GM18909 (cell line): ENCODE data around the gene CCL11.
"Not testable (repeated sequence)": the region's sequence is repeated elsewhere in the genome, so short reads cannot be mapped to it uniquely, and the experiment has no call there.

Experiments
- ATAC-seq: cut with Tn5 transposase; IDR thresholded peaks from one replicate; pipeline ENCODE4 v1.9.1; 2021; ENCODE audit warnings: mild to moderate bottlenecking; ENCODE audit not compliant: unreplicated experiment, poor library complexity

CCL11 gene

DNA sequence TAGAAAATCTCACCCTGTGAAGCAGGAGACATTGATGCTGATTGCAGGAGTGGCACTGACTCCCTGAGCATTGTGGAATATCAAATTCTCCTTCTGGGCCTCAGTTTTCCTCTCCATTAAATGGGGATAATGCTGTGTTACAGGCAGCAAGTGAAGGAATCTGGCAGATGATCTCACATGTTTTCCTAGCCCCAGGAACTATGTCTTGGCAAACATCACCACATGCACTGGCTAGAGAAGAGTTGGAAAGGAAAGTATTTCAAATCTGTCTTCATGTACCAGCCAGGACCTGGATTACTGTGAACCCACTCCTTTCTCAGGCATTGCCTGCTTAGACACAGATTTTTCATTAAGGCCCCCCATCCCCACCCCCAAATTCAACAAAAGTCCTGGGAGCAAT is 20.1 kb downstream of the CCL11 start:
- no peak for ATAC-seq

DNA sequence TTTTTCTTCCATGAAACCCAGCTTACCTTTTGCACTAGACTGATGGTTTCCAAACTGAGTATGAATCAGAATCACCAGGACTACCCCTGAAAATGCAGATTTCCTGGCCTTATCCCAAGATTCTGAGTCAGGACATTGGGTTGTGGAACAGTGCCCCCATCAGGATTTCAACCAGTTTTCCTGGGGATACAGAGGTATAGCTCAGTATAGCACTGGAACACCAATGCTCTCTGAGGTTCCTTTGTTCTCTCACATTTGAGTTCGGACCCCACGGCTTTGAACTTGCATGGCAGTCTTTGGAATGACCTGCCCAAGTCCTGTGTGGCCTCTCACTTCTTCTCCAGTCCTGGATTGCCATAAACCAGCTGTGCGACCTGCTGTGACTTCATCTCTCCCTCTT is 20.9 kb downstream of the CCL11 start:
- no peak for ATAC-seq

DNA sequence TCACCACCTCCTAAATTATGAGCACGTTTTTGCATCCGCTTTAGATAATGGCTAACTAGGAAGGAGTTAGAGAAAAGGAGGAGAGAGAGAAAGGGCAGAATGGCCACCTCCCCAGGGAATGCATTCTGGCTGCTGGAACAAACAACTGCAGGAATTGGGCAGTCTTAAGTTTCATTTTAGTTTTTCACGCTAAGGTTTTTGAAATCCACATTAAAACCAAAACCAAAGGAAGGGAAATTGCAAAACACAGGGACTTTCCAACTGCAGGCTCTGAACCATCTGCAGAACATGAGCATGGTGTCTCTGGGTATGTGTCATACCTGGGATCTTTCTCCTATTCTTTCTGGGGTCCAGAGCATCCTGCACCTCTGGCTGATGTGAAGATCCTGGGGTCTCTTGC is 21.6 kb downstream of the CCL11 start:
- ATAC-seq: no peak

DNA sequence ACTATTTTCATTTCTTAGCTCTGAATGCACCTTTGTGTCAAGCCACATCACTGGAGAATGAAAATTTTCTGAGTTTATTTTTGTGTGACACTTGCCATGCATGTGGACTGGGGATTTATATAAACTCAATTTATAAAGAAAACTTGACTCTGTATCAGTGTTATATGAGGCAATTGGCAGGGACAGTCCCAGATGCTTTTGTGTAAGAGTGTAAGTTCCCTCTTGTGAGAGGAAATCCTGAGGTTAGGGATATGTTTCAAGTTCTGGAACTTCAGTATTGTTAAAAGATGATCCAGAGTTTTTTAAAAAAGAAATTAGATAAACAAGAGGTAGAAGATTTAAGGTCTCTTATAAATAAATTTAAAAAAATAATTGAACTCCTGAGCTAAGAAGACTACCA is 22.8 kb downstream of the CCL11 start:
- ATAC-seq: no peak

DNA sequence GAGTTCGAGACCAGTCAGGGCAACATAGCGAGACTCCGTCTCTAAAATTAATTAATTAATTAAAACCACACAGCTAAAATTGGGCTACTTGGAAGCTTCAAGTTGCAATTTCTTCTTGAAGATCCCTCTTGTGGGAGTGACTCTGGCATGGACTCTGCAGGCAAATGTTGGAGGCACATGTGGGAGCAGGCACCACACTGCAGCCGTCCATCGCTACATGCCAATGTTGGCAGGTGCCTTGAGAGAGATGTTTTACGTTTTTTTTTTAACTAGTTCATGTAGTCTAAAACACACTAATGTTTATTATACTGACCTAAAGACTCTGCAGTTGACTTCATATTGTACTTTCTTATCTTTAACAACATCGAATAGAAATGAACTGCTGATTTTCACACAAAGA is 25.7 kb downstream of the CCL11 start:
- no peak for ATAC-seq

DNA sequence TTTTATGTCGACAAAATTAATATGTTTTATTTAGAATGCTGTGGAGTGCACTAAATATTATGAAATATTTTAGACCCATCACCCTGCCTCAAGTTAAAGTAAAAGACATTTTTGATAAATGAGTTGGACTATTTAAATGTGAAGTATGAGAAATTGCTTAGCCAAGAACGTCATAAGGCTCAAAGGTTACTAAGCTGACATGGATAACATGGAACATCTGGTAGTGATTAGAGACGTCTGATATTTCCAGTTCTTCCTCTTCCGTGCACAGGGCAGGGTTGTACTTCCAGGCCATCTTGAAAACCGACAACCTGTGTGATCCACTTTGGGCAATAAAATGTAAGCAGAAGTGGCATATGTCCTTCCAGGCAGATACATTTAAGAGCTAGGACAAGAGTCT is 26.5 kb downstream of the CCL11 start:
- no peak for ATAC-seq

DNA sequence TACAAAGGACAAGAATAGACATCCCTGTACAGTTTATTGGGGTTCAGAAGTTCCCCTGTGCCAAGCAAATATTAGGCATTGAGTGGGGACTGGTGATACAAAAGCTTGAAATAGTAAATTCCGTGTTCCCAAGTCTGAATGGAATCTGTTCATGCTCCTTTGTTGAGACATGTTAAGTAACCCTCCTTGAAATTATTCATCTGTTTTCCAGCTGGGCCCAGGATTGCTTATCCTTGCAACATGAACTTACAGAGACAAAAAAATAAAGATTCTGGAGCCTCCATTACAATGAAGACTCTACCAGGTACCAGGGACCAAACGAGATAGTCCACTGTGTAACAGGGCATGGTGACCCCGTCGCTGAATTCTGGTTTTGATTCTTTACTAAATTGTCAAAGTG is 27.6 kb downstream of the CCL11 start:
- ATAC-seq: no peak

DNA sequence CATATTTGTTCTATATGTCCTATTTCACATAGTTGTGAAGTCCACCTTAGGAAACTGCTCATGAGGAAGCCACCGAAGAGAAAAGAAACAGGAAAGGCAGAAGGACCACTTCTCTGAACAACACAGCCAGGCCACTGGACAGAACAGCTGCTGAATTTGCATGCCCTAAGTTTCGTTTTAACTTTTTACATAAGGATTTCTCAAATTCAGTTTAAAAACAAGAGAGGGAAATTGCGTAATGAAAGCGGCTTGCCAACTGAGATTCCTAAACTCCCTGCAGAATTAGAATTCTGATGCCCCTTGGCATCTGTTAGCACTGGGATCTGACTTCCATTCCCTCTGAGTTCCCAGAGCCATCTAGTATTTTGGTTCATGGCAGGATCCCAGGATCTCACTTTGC is 28.7 kb downstream of the CCL11 start:
- ATAC-seq: no peak

DNA sequence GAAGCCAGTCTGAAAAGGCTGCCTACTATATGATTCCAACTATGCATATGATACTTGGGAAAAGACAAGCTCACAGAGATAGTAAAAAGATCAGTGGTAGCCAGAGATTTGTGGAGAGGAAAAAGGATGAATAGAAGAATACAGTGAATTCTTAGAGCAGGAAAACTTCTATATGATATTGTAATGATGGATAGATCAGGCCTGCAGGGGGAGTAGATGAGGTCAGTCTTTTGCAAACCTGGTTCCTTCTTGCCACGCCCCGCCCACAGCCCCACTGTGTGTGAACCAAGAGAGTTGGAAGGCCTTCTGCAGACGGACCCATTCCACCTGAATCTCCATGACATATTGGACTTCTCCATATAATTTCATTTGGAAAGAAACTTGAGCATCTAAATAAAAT is 32.9 kb downstream of the CCL11 start:
- ATAC-seq: no peak

DNA sequence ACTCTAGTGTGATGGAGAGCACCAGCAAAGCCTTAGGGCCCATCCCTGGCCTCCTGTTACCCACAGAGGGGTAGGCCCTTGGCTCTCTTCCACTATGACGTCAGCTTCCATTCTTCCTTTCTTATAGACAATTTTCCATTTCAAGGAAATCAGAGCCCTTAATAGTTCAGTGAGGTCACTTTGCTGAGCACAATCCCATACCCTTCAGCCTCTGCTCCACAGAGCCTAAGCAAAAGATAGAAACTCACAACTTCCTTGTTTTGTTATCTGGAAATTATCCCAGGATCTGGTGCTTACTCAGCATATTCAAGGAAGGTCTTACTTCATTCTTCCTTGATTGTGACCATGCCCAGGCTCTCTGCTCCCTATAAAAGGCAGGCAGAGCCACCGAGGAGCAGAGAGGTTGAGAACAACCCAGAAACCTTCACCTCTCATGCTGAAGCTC is 33.5 kb downstream of the CCL11 start, which contains the start of gene CCL8:
CCL8 (plus strand) TSS at position 397 of the 445 bp plus-strand sequence. CDS start 67 bp downstream, outside the sequence.
- ATAC-seq: no peak

DNA sequence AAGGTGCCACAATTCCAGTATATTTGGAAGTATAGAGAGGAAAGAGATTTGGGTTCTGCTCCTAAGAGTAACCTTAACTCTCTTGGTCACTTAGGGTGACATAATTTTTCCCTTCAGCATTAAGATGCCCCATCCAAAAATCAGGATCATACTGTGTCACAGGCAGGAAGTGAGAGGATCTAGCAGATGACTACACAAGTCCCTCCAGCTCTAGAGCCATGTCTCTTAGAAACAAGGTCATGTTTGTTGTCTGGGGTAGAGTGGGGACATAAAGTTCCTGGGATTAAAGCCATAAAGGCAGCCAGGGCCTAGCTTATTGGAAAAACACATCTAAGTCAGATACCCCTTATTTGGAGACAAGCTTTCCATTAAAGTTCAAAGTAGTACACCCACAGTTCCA is 36.4 kb downstream of the CCL11 start:
- no peak for ATAC-seq

DNA sequence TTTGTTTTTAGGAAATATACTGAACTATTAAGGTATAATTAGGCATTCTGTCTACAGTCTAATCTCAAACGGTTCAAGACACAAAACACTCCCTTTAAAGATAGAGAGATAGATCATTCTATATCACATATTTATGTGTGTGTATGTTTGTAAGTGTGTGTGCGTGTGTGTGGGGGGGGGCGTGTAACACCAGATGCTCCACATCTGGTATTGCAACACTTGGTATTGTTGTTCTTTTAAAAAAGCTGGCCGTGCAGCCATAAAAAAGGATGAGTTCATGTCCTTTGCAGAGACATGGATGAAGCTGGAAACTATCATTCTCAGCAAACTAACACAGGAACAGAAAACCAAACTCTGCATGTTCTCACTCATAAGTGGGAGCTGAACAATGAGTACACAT is 42.0 kb downstream of the CCL11 start:
- ATAC-seq: not testable (repeated sequence)

DNA sequence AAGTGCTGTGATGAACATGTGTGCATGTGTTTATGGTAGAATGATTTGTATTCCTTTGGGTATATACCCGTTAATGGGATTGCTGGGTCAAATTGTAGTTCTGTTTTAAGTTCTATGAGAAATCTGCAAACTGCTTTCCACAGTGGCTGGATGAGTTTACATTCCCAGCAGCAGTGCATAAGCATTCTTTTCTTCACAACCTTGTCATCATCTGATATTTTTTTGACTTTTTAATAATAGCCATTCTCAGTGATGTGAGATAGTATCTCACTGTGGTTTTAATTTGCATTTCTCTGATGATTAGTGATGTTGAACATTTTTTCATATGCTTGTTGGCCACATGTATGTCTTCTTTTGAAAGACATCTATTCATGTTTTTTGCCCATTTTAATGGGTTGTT is 52.2 kb downstream of the CCL11 start:
- ATAC-seq: no peak
